C4-2B (cell line): ENCODE data around the gene PDE4D.

ENCODE experiments used
- CTCF ChIP-seq: fragments of 450-650 bp; conservative IDR thresholded peaks from 2 replicates; pipeline ENCODE4 v1.5.1; 2017; ENCODE audit warnings: mild to moderate bottlenecking
- ZFX ChIP-seq: fragments of 450-650 bp; IDR thresholded peaks from 2 replicates; pipeline ENCODE4 v1.6.1; 2017

DNA sequence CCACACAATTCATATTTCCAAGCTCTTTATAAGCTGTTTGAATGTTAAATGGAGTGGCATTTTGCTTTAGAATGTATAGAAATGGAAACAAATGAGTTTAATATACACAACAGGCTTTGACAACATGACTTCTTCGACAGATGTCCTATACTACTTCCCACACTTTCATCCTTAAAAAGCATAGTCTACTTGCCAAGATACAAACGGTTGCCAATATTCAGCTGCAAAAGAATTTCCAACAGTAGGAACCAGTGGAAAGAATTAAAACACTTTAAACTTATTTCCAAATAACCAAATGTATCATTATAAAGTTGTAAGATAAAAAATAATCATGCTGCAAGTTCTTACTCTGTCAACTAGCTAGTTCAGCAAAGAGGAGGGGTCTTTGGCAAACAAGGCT lies 456.4 kb downstream of the PDE4D start:
- no peak for TF ChIP-seq CTCF
- no peak for TF ChIP-seq ZFX
